ENCODE measurements around the gene SPSB3.

The SPSB3 gene

GRCh38 chr16:1746693-1747195, 35.6 kb downstream of the SPSB3 start:
- WGBS (ENCODE audit: insufficient coverage), result 96% methylated on average over 31 of the region's 31 CpGs
- Histone ChIP-seq H3K27ac (ENCODE audit: insufficient read depth in 1 of 2, low read depth in 1 of 2, low read length in 2 of 2, poor library complexity in 1 of 2, severe bottlenecking in 2 of 2) (no peak overlapping the region), H3K4me3 (ENCODE audit: control insufficient read depth in 1 of 7, extremely low read depth in 1 of 7, insufficient read depth in 4 of 7, low read depth in 2 of 7, low read length in 6 of 7) (no peak overlapping the region), H3K27me3 (replicated peaks in 2 of 5; ENCODE audit: control insufficient read depth in 4 of 5, insufficient read depth in 5 of 5, low read length in 4 of 5) (no peaks in the 10 kb centered on the region), H3K4me1 (ENCODE audit: control extremely low read depth in 1 of 4, control insufficient read depth in 4 of 4, insufficient read depth in 4 of 4, low read length in 3 of 4) (no peaks in the 10 kb centered on the region), H3K36me3 (ENCODE audit: control insufficient read depth in 4 of 4, insufficient read depth in 4 of 4, low read length in 3 of 4) (peaks cover 3 to 86% (median 47%) of the 10 kb centered on the region in 4 experiments), H3K9me3 (ENCODE audit: control extremely low read depth in 1 of 5, control insufficient read depth in 4 of 5, insufficient read depth in 2 of 5, low read depth in 1 of 5, low read length in 4 of 5) (no peaks in the 10 kb centered on the region)
- ChIA-PET POLR2A (no interaction called here), CTCF (interaction anchor here (1.5 kb wide), 1 partner anchor 9 kb away, joined by 4 read pairs; no protein-coding TSS in a partner anchor)
- DNase-seq, result no peak

- Histone ChIP-seq H3K36me3 (ENCODE audit: control insufficient read depth in 4 of 4, insufficient read depth in 4 of 4, low read length in 3 of 4) (peaks cover 3 to 86% (median 44%) of the 10 kb centered on the region in 4 experiments), H3K9me3 (ENCODE audit: control extremely low read depth in 1 of 5, control insufficient read depth in 4 of 5, insufficient read depth in 2 of 5, low read depth in 1 of 5, low read length in 4 of 5) (no peaks in the 10 kb centered on the region), H3K27ac (ENCODE audit: insufficient read depth in 1 of 2, low read depth in 1 of 2, low read length in 2 of 2, poor library complexity in 1 of 2, severe bottlenecking in 2 of 2) (no peak overlapping the region), H3K4me3 (ENCODE audit: control insufficient read depth in 1 of 7, extremely low read depth in 1 of 7, insufficient read depth in 4 of 7, low read depth in 2 of 7, low read length in 6 of 7) (no peak overlapping the region), H3K4me1 (ENCODE audit: control extremely low read depth in 1 of 4, control insufficient read depth in 4 of 4, insufficient read depth in 4 of 4, low read length in 3 of 4) (no peaks in the 10 kb centered on the region), H3K27me3 (replicated peaks in 2 of 5; ENCODE audit: control insufficient read depth in 4 of 5, insufficient read depth in 5 of 5, low read length in 4 of 5) (no peaks in the 10 kb centered on the region)
- 98% methylated on average over 27 of the region's 29 CpGs for WGBS (ENCODE audit: insufficient coverage)
- ChIA-PET POLR2A (interaction anchor here (0.5 kb wide), 1 partner anchor 9 kb away, joined by 3 read pairs; no protein-coding TSS in a partner anchor), CTCF (interaction anchor here (1.5 kb wide), 1 partner anchor 10 kb away, joined by 4 read pairs; no protein-coding TSS in a partner anchor)
- no peak for DNase-seq
Measured at GRCh38 chr16:1745900-1746692, 36.3 kb downstream of the SPSB3 start.

- no peak for DNase-seq
- peaks cover 0 to 87% (median 45%) of the 10 kb centered on the region in 4 experiments for H3K36me3 ChIP-seq (ENCODE audit: control insufficient read depth in 4 of 4, insufficient read depth in 4 of 4, low read length in 3 of 4)
- WGBS (ENCODE audit: insufficient coverage), result 95% methylated on average over 23 of the region's 25 CpGs
- no peaks in the 10 kb centered on the region for H3K4me1 ChIP-seq (ENCODE audit: control extremely low read depth in 1 of 4, control insufficient read depth in 4 of 4, insufficient read depth in 4 of 4, low read length in 3 of 4)
- CTCF ChIA-PET, result interaction anchor here (1.5 kb wide), 1 partner anchor 11 kb away, joined by 4 read pairs; no protein-coding TSS in a partner anchor
- no peak overlapping the region for H3K4me3 ChIP-seq (ENCODE audit: control insufficient read depth in 1 of 7, extremely low read depth in 1 of 7, insufficient read depth in 4 of 7, low read depth in 2 of 7, low read length in 6 of 7)
- H3K27ac ChIP-seq (ENCODE audit: insufficient read depth in 1 of 2, low read depth in 1 of 2, low read length in 2 of 2, poor library complexity in 1 of 2, severe bottlenecking in 2 of 2), result no peak overlapping the region
- no peaks in the 10 kb centered on the region for H3K27me3 ChIP-seq (replicated peaks in 2 of 5; ENCODE audit: control insufficient read depth in 4 of 5, insufficient read depth in 5 of 5, low read length in 4 of 5)
- POLR2A ChIA-PET, result interaction anchor here (0.5 kb wide), 1 partner anchor 10 kb away, joined by 3 read pairs; no protein-coding TSS in a partner anchor
- H3K9me3 ChIP-seq (ENCODE audit: control extremely low read depth in 1 of 5, control insufficient read depth in 4 of 5, insufficient read depth in 2 of 5, low read depth in 1 of 5, low read length in 4 of 5), result no peaks in the 10 kb centered on the region
Measured at GRCh38 chr16:1745181-1745899, 37.0 kb downstream of the SPSB3 start.

GRCh38 chr16:1744338-1744840, 38.0 kb downstream of the SPSB3 start:
- Histone ChIP-seq H3K9me3 (ENCODE audit: control extremely low read depth in 1 of 5, control insufficient read depth in 4 of 5, insufficient read depth in 2 of 5, low read depth in 1 of 5, low read length in 4 of 5) (peaks cover 0 to 2% (median 0%) of the 10 kb centered on the region in 5 experiments), H3K4me1 (ENCODE audit: control extremely low read depth in 1 of 4, control insufficient read depth in 4 of 4, insufficient read depth in 4 of 4, low read length in 3 of 4) (no peaks in the 10 kb centered on the region), H3K27me3 (replicated peaks in 2 of 5; ENCODE audit: control insufficient read depth in 4 of 5, insufficient read depth in 5 of 5, low read length in 4 of 5) (no peaks in the 10 kb centered on the region), H3K27ac (ENCODE audit: insufficient read depth in 1 of 2, low read depth in 1 of 2, low read length in 2 of 2, poor library complexity in 1 of 2, severe bottlenecking in 2 of 2) (no peak overlapping the region), H3K4me3 (ENCODE audit: control insufficient read depth in 1 of 7, extremely low read depth in 1 of 7, insufficient read depth in 4 of 7, low read depth in 2 of 7, low read length in 6 of 7) (no peak overlapping the region), H3K36me3 (ENCODE audit: control insufficient read depth in 4 of 4, insufficient read depth in 4 of 4, low read length in 3 of 4) (peaks cover 0 to 85% (median 42%) of the 10 kb centered on the region in 4 experiments)
- WGBS (ENCODE audit: insufficient coverage), result 94% methylated on average over 16 of the region's 24 CpGs
- ChIA-PET POLR2A (no interaction called here), CTCF (interaction anchor here (0.7 to 0.9 kb wide), 2 partner anchors 43 to 193 kb away, joined by 3 read pairs; no protein-coding TSS in a partner anchor)
- no peak for DNase-seq

- 97% methylated on average over 23 of the region's 32 CpGs for WGBS (ENCODE audit: insufficient coverage)
- H3K4me1 ChIP-seq (ENCODE audit: control extremely low read depth in 1 of 4, control insufficient read depth in 4 of 4, insufficient read depth in 4 of 4, low read length in 3 of 4), result no peaks in the 10 kb centered on the region
- no peak for DNase-seq
- ChIA-PET CTCF (interaction anchor here (0.7 to 1.0 kb wide), 3 partner anchors 38 to 192 kb away, joined by 3 to 4 read pairs (median 3); no protein-coding TSS in a partner anchor), POLR2A (no interaction called here)
- no peak overlapping the region for H3K4me3 ChIP-seq (ENCODE audit: control insufficient read depth in 1 of 7, extremely low read depth in 1 of 7, insufficient read depth in 4 of 7, low read depth in 2 of 7, low read length in 6 of 7)
- H3K36me3 ChIP-seq (ENCODE audit: control insufficient read depth in 4 of 4, insufficient read depth in 4 of 4, low read length in 3 of 4), result peaks cover 0 to 78% (median 38%) of the 10 kb centered on the region in 4 experiments
- H3K27ac ChIP-seq (ENCODE audit: insufficient read depth in 1 of 2, low read depth in 1 of 2, low read length in 2 of 2, poor library complexity in 1 of 2, severe bottlenecking in 2 of 2), result no peak overlapping the region
- peaks cover 0 to 6% (median 0%) of the 10 kb centered on the region in 5 experiments for H3K9me3 ChIP-seq (ENCODE audit: control extremely low read depth in 1 of 5, control insufficient read depth in 4 of 5, insufficient read depth in 2 of 5, low read depth in 1 of 5, low read length in 4 of 5)
- no peaks in the 10 kb centered on the region for H3K27me3 ChIP-seq (replicated peaks in 2 of 5; ENCODE audit: control insufficient read depth in 4 of 5, insufficient read depth in 5 of 5, low read length in 4 of 5)
Measured at GRCh38 chr16:1743376-1744337, 38.7 kb downstream of the SPSB3 start.

- H3K27ac ChIP-seq (ENCODE audit: insufficient read depth in 1 of 2, low read depth in 1 of 2, low read length in 2 of 2, poor library complexity in 1 of 2, severe bottlenecking in 2 of 2), result no peak overlapping the region
- peaks cover 0 to 9% (median 0%) of the 10 kb centered on the region in 5 experiments for H3K9me3 ChIP-seq (ENCODE audit: control extremely low read depth in 1 of 5, control insufficient read depth in 4 of 5, insufficient read depth in 2 of 5, low read depth in 1 of 5, low read length in 4 of 5)
- DNase-seq, result no peak
- no peak overlapping the region for H3K4me3 ChIP-seq (ENCODE audit: control insufficient read depth in 1 of 7, extremely low read depth in 1 of 7, insufficient read depth in 4 of 7, low read depth in 2 of 7, low read length in 6 of 7)
- peaks cover 0 to 58% (median 27%) of the 10 kb centered on the region in 4 experiments for H3K36me3 ChIP-seq (ENCODE audit: control insufficient read depth in 4 of 4, insufficient read depth in 4 of 4, low read length in 3 of 4)
- ChIA-PET POLR2A (no interaction called here), CTCF (no interaction called here)
- WGBS (ENCODE audit: insufficient coverage), result 97% methylated on average over 18 of the region's 19 CpGs
- no peaks in the 10 kb centered on the region for H3K27me3 ChIP-seq (replicated peaks in 2 of 5; ENCODE audit: control insufficient read depth in 4 of 5, insufficient read depth in 5 of 5, low read length in 4 of 5)
- no peaks in the 10 kb centered on the region for H3K4me1 ChIP-seq (ENCODE audit: control extremely low read depth in 1 of 4, control insufficient read depth in 4 of 4, insufficient read depth in 4 of 4, low read length in 3 of 4)
Measured at GRCh38 chr16:1741553-1742165, 40.7 kb downstream of the SPSB3 start.

Measured in common myeloid progenitor, CD34-positive (primary cell).